Measurements from ENCODE around the gene FPGT.
"Not testable (repeated sequence)": the region's sequence is repeated elsewhere in the genome, so short reads cannot be mapped to it uniquely, and the experiment has no call there.

FPGT gene

GRCh38 chr1:74197657-74198552 lies at the start of gene FPGT, which contains the start of gene LRRIQ3:
Gene FPGT (plus strand): TSS chr1:74198242. CDS start chr1:74198279, 37 bp downstream.
Gene LRRIQ3 (minus strand): TSS chr1:74198176. CDS start chr1:74183684, 14,492 bp downstream.
- DNase-seq, result peak; percentile 91

DNA sequence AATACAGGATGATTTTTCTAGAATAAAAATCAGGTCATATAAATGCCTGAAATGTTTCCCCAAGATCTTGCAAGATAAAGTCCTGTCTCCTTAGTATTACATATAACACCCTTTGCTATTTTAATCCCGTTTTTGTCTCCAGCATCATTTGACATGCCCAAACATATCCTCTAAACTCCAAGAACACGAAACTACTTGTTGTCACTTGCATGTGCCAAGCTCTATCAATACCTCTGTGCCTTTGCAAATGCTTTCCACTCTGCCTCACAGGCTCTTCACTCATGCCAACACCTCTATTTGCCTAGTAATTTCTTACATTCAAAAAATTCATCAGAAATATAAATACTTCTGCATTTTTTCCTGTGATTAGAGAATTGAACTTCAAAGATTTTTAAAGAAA lies 38.0 kb upstream of the FPGT start:
- DNase-seq, result no peak

GRCh38 chr1:74161497-74161896 lies 36.5 kb upstream of the FPGT start:
- DNase-seq, result no peak

DNA sequence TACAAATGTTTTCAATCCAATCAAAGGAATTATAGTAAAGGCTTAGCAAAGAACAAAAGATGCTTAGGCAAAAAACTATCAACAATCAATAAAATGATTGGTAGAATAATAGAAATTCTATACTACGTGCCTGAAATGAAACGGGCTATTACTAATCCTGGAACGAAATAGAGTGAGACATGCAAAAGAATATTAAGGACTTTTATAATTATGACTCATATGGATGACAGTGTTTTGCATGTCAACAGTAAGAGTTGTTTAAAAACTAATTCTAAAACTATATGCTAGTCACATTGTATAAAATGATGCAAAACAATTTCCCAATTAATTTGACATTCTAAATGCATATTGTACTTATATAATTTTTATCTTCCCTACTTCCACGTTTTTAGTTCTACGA lies 35.7 kb upstream of the FPGT start:
- no peak for DNase-seq

DNA sequence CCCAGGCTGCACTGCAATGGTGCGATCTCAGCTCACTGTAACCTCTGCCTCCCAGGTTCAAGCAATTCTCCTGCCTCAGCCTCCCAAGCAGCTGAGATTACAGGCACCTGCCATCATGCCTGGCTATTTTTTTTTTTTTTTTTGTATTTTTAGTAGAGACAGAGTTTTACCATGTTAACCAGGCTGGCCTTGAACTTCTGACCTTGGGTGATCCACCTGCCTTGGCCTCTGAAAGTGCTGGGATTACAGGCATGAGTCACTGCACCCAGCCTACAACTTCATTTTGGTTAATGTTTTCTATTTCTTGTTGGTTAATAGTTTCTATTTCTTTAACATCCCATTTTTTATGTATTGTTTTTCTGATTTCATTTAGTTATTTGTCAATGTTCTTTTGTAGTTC lies 23.6 kb upstream of the FPGT start:
- DNase-seq, result not testable (repeated sequence)

- DNase-seq, result no peak
These were observed 17.6 kb upstream of the FPGT start for GRCh38 chr1:74180490-74180889.

- DNase-seq, result no peak
These were observed 4.1 kb upstream of the FPGT start for GRCh38 chr1:74193908-74194307.

DNA sequence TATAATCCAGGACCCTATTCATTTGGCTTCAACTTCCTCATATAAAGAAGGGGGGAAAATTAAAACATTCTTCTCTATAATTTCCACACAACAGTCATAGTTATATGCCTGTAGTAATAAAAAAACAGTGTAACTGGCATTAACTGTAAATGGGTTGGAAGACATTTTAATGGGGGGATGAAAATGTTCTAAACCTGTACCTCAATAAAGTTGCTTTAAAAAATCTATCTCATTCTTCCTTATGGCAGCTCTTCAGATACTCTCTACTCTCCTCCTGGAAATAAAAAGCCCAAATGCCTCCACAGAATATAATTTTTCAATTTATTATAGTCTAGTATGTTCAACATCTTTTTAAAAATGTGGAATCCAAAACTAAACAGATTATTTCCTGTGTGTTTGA lies 2.7 kb upstream of the FPGT start:
- DNase-seq, result no peak

DNA sequence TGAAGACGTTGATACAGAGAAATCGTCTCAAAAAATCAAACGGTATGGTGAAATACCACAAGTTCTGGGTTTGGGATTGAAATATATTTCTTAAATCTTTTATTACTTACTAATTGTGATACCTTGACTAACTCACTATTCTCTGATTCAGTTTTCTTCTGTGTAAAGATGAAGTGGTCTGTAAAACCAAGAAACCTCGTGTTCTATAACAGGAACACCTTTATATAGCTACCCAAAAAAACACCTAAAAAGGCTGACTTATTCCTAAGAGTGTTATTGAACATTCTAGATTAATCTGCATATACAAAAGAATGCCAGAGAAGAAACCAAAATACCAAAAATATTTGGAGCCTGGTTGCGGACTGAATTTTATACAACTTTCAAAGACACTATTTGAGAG lies 787 bp upstream of the FPGT start:
- no peak for DNase-seq

- DNase-seq, result no peak
These were observed 1.5 kb downstream of the FPGT start for GRCh38 chr1:74199504-74199903.

- DNase-seq, result no peak
These were observed 7.2 kb downstream of the FPGT start for GRCh38 chr1:74205266-74205665.

DNA sequence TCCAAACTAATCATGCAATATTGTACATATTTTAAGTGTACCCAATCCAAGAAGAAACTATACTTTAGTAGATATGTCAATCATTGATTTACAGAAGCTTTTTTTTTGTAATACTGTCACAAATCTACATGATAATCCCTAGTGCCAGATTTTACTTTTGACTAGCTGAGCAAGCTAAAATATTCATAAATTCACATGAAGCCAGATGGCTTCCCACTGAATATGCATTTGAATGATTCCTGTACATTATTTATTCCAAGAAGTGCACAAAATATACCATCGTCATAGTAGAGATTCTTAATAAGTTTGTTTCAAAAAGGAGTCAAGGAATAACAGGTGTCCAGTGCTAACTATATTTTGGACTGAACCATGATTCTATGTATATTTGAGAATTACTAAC lies 17.2 kb downstream of the FPGT start:
- no peak for DNase-seq

DNA sequence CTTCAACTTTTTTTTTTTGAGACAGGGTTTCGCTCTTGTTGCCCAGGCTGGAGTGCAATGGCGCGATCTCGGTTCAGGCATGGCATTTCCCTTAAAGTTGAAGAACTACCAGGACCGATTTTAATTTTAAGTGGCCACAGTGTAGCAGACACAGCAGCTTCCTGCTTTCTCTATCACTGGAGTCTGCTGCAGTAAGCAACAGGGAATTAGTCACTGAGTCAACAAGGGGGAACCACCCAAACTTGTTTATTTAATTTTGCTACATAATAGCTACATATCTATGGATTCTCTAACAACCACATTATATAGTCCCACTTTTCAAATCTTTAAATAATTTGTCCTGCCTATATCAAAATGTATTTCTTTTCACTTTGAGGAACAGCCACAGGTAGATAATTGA lies 24.7 kb downstream of the FPGT start:
- DNase-seq, result no peak

DNA sequence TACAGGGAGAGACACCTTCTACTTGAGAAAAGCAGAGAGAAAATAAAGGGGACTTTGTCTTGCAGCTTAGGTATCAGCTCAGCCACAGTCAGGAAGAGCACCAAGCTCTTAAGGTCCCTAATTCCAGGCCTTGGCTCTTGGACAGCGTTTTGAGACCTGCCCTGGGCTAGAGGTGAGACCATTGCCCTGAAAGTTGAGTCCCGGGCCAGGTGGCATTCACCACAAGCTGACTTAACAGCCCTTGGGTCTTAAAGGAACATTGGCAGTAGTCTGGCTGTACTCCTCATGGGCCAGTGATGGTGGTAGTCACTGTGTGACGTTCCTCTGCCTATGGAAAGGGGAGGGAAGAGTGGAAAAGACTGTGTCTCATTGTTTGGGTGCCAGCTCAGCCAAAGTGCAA lies 25.4 kb downstream of the FPGT start:
- DNase-seq, result no peak

- DNase-seq, result no peak
These were observed 37.1 kb downstream of the FPGT start, which contains the start of gene TNNI3K for GRCh38 chr1:74235153-74235552. Gene TNNI3K (plus strand): TSS chr1:74235387. CDS start chr1:74235452, 65 bp downstream.

- DNase-seq, result no peak
These were observed 38.4 kb downstream of the FPGT start for GRCh38 chr1:74236440-74236839.

GRCh38 chr1:74237035-74237434 lies 39.0 kb downstream of the FPGT start:
- no peak for DNase-seq

DNA sequence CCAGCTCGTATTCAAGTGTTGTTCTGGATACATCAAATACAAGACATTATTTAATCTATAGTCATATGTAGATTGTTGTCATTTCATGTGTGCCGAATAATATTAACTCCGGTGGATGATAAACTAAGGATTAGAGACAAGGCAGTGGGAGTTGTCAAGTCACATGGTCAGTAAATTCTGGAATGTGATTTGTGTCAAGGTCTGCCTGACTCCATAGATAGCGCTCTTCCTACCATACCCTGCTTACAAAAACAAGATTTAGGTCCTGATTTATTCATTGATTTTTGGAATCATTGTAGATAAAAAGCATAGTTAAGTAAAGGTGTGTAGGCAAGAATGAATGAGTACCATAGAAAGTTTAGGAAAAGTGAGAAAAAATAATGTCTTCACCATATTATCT lies 39.7 kb downstream of the FPGT start:
- no peak for DNase-seq

GRCh38 chr1:74245168-74245772 lies 47.2 kb downstream of the FPGT start:
- no peak for DNase-seq

GRCh38 chr1:74246315-74246714 lies 48.3 kb downstream of the FPGT start:
- DNase-seq, result no peak

DNA sequence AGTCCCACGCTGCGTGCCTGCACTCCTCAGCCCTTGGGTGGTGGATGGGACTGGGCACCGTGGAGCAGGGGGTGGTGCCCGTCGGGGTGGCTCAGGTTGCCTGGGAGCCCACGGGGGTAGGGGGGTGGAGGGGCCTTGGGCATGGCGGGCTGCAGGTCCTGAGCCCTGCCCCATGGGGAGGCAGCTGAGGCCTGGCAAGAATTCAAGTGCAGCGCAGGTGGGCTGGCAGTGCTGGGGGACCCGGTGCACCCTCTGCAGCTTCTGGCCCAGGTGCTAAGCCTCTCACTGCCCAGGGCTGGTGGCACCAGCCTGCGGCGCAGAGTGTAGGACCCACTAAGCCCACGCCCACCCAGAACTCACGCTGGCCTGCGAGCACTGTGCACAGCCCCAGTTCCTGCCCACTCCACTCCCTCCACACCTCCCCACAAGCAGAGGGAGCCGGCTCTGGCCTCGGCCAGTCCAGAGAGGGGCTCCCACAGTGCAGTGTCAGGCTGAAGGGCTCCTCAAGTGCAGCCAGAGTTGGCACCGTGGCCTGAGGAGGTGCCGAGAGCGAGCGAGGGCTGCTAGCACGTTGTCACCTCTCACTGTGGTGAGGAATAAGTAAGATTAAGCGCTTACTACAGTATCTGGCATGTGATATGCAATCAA lies 50.0 kb downstream of the FPGT start:
- no peak for DNase-seq

GRCh38 chr1:74253243-74253824 lies 55.3 kb downstream of the FPGT start:
- not testable (repeated sequence) for DNase-seq
